ENCODE measurements around the gene AHSP. TPM values are rescaled to one million over a fixed set of nuclear protein-coding genes. Genes with fewer than 3 reads are reported as not detected.
A peak's percentile ranks its signal among the peaks of the same experiment; 100 is the strongest.
"Not testable (repeated sequence)": the region's sequence is repeated elsewhere in the genome, so short reads cannot be mapped to it uniquely, and the experiment has no call there.

The AHSP gene, protein sequence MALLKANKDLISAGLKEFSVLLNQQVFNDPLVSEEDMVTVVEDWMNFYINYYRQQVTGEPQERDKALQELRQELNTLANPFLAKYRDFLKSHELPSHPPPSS
- 1 to 10 TPM in 1 of 3 donors, not detected in 2; 1.8 TPM for polyA plus RNA-seq

GRCh38 chr16:31527734-31528274 lies at the start of gene AHSP:
TSS of gene AHSP (plus strand) at chr16:31527900. CDS start at chr16:31528140, 240 bp downstream.
- H3K9me3 Mint-ChIP-seq, result no peaks in the 10 kb centered on the region

GRCh38 chr16:31478956-31479355 lies 48.7 kb upstream of the AHSP start:
- Mint-ChIP-seq H3K4me1 (peaks cover 14 to 15% of the 10 kb centered on the region in 2 donors), H3K4me3 (peak overlapping the region in 1 of 5 donors; percentile 25), H3K27me3 (ENCODE audit: low read depth in 3 of 3) (peaks cover 3 to 7% (median 4%) of the 10 kb centered on the region in 3 donors), H3K27ac (no peak overlapping the region), H3K9me3 (peaks cover 0 to 2% (median 0%) of the 10 kb centered on the region in 6 donors), H3K36me3 (peaks cover 0 to 3% (median 0%) of the 10 kb centered on the region in 3 donors)
- DNase-seq, result no peak

More at GRCh38 chr16:31527734-31528274, at the start of gene AHSP:
- Mint-ChIP-seq H3K27me3 (ENCODE audit: low read depth in 3 of 3) (peaks cover 4 to 15% (median 12%) of the 10 kb centered on the region in 3 donors), H3K4me1 (peaks cover 0 to 1% of the 10 kb centered on the region in 2 donors), H3K4me3 (no peak within 1 kb of the TSS), H3K36me3 (no peaks in the 10 kb centered on the region), H3K27ac (no peak within 1 kb of the TSS)
- DNase-seq, result no peak

- no peak for DNase-seq
- Mint-ChIP-seq H3K36me3 (peaks cover 0 to 3% (median 0%) of the 10 kb centered on the region in 3 donors), H3K27ac (no peak overlapping the region), H3K27me3 (ENCODE audit: low read depth in 3 of 3) (peaks cover 3 to 9% (median 4%) of the 10 kb centered on the region in 3 donors), H3K9me3 (no peaks in the 10 kb centered on the region), H3K4me3 (no peak overlapping the region), H3K4me1 (peaks cover 14 to 15% of the 10 kb centered on the region in 2 donors)
Observed at GRCh38 chr16:31479751-31480150, 47.9 kb upstream of the AHSP start.

DNA sequence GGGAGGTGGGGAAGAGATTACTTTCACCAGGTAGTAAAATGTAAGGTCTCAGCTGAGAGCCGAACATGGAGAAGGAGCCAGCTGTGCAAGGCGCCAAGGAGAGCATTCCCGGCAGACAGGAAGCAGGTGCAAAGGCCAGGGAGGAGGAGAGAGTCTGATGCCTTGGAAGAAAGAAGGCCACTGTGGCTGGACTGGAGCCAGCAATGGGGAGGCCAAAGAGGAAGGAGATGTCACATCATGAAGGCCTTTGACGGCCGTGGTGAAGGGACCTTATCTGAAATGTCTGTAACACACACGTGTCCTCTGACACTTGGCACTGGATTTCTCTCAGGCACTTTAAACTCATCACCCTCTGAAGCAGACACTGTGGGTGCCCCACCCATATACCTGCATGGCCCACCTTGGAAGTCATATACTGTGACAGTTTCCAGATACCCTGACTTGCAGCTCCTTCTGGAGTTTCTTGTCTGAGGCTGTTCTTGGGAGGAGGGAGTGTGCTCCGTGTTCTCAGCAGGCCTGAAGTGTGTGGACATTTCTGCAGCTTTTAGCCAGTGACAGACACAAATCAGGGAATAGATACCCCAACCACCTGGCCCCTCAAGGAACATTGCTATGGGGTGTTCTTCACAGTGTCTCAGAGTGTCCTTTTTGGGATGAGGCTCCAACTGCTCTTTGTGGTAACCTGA lies 46.7 kb upstream of the AHSP start:
- no peaks in the 10 kb centered on the region for H3K9me3 Mint-ChIP-seq
- H3K27ac Mint-ChIP-seq, result peak overlapping the region in 1 of 6 donors; percentile 3
- H3K27me3 Mint-ChIP-seq (ENCODE audit: low read depth in 3 of 3), result peaks cover 1 to 8% (median 4%) of the 10 kb centered on the region in 3 donors
- H3K4me3 Mint-ChIP-seq, result no peak overlapping the region
- peaks cover 13 to 14% of the 10 kb centered on the region in 2 donors for H3K4me1 Mint-ChIP-seq
- DNase-seq, result no peak
- peaks cover 0 to 3% (median 0%) of the 10 kb centered on the region in 3 donors for H3K36me3 Mint-ChIP-seq

DNA sequence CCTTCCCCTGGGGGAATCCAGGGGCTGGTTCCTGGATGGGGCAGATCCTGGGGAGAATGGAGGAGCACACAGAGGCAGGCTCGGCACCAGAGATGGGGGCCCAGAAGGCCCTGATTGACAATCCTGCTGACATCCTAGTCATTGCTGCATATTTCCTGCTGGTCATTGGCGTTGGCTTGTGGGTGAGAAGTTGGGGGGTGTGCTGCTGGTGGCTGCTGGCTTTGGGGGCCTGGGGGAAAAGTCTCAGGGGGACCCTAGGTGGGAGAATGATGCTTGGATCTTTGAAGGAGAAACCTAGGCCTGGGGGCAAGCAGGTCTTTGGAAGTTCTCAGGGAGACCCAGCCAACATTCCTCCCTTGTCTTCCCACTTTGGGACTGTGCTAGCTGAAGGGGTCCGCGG lies 44.6 kb upstream of the AHSP start, which contains the start of gene SLC5A2:
TSS of gene SLC5A2 (plus strand) at position 43 of the 400 bp plus-strand sequence. CDS start at position 57, 14 bp downstream.
- DNase-seq, result no peak
- Mint-ChIP-seq H3K27ac (peak within 1 kb of the TSS in 1 of 6 donors; percentile 64), H3K9me3 (peaks cover 0 to 2% (median 0%) of the 10 kb centered on the region in 6 donors), H3K27me3 (ENCODE audit: low read depth in 3 of 3) (peaks cover 2 to 8% (median 7%) of the 10 kb centered on the region in 3 donors), H3K4me3 (no peak within 1 kb of the TSS), H3K4me1 (peaks cover 5 to 7% of the 10 kb centered on the region in 2 donors), H3K36me3 (peaks cover 0 to 3% (median 0%) of the 10 kb centered on the region in 3 donors)

DNA sequence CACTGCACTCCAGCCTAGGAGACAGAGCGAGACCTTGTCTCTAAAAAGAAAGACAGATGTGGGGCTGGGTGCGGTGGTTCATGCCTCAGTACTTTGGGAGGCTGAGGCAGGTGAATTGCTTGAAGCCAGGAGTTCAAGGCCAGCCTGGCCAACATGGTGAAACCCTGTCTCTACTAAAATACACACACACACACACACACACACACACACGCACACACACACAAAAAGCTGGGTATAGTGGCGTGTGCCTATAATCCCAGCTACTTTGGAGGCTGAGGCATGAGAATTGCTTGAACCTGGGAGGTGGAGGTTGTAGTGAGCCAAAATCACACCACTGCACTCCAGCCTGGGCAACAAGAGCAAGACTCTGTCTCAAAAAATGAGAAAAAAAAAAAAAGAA lies 43.7 kb upstream of the AHSP start:
- DNase-seq, H3K4me3 Mint-ChIP-seq, H3K4me1 Mint-ChIP-seq: not testable (repeated sequence)

GRCh38 chr16:31484491-31485171 lies 43.1 kb upstream of the AHSP start:
- H3K4me1 Mint-ChIP-seq, result peaks cover 5 to 11% of the 10 kb centered on the region in 2 donors
- peaks cover 0 to 2% (median 0%) of the 10 kb centered on the region in 6 donors for H3K9me3 Mint-ChIP-seq
- no peak overlapping the region for H3K4me3 Mint-ChIP-seq
- H3K27me3 Mint-ChIP-seq (ENCODE audit: low read depth in 3 of 3), result peaks cover 2 to 8% (median 5%) of the 10 kb centered on the region in 3 donors
- no peak for DNase-seq
- peaks cover 0 to 3% (median 0%) of the 10 kb centered on the region in 3 donors for H3K36me3 Mint-ChIP-seq
- H3K27ac Mint-ChIP-seq, result no peak overlapping the region

More for the DNA sequence above, 43.7 kb upstream of the AHSP start:
- H3K27me3 Mint-ChIP-seq (ENCODE audit: low read depth in 3 of 3); H3K27ac Mint-ChIP-seq; H3K9me3 Mint-ChIP-seq; H3K36me3 Mint-ChIP-seq: not testable (repeated sequence)

- Mint-ChIP-seq H3K36me3 (peaks cover 0 to 3% (median under 1%) of the 10 kb centered on the region in 3 donors), H3K27ac (no peak overlapping the region), H3K4me1 (peaks cover 5 to 12% of the 10 kb centered on the region in 2 donors), H3K27me3 (ENCODE audit: low read depth in 3 of 3) (peaks cover 2 to 8% (median 4%) of the 10 kb centered on the region in 3 donors), H3K4me3 (peak overlapping the region in 2 of 5 donors; percentile 50 to 64), H3K9me3 (peaks cover 0 to 2% (median 0%) of the 10 kb centered on the region in 6 donors)
- DNase-seq, result no peak
Observed at GRCh38 chr16:31485571-31485970, 42.1 kb upstream of the AHSP start.

- H3K4me1 Mint-ChIP-seq, result peaks cover 9 to 12% of the 10 kb centered on the region in 2 donors
- peaks cover 4 to 8% (median 4%) of the 10 kb centered on the region in 3 donors for H3K27me3 Mint-ChIP-seq (ENCODE audit: low read depth in 3 of 3)
- DNase-seq, result no peak
- peaks cover 0 to 5% (median 0%) of the 10 kb centered on the region in 3 donors for H3K36me3 Mint-ChIP-seq
- H3K4me3 Mint-ChIP-seq, result peak overlapping the region; percentile 30 to 90 (median 85)
- peaks cover 0 to 2% (median 0%) of the 10 kb centered on the region in 6 donors for H3K9me3 Mint-ChIP-seq
- H3K27ac Mint-ChIP-seq, result no peak overlapping the region
Observed at GRCh38 chr16:31486045-31486444, 41.7 kb upstream of the AHSP start.

GRCh38 chr16:31487071-31487719 lies 40.5 kb upstream of the AHSP start:
- Mint-ChIP-seq H3K27ac (peak overlapping the region in 1 of 6 donors; percentile 10), H3K4me3 (peak overlapping the region; percentile 85 to 90 (median 88)), H3K9me3 (peaks cover 0 to 2% (median 0%) of the 10 kb centered on the region in 6 donors), H3K36me3 (peaks cover 0 to 5% (median 0%) of the 10 kb centered on the region in 3 donors), H3K4me1 (peaks cover 10 to 12% of the 10 kb centered on the region in 2 donors), H3K27me3 (ENCODE audit: low read depth in 3 of 3) (peaks cover 4 to 8% (median 4%) of the 10 kb centered on the region in 3 donors)
- no peak for DNase-seq

DNA sequence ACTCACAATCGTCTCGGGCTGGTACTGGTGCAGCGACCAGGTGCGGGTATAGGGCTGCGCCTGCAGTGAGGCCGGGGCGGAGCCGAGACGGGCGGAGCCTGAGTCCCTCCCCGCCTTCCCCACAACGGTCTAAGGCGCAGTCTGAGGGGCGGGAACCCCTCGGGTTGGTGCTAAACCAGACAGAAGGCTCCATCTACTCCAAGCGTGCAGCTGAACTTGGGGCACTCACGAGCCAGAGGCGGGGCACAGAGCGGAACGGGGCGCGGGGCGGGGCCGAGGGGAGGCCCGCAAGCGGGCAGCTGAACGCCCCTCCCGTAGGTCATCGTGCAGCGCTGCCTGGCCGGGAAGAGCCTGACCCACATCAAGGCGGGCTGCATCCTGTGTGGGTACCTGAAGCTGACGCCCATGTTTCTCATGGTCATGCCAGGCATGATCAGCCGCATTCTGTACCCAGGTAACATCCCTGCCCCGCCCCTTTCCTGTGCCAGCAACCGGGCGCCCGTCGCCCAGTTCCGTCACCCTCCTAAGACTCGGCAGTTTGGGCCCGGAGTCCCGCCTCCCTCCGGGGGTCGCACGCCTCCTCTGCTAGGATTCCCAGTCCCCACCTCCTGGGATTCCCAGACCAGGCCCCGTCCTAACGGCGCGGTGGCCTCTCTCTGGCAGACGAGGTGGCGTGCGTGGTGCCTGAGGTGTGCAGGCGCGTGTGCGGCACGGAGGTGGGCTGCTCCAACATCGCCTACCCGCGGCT lies 39.8 kb upstream of the AHSP start:
- Mint-ChIP-seq H3K27ac (peak overlapping the region in 1 of 6 donors; percentile 10), H3K36me3 (peaks cover 0 to 12% (median 0%) of the 10 kb centered on the region in 3 donors), H3K4me3 (peak overlapping the region; percentile 85 to 90 (median 88)), H3K27me3 (ENCODE audit: low read depth in 3 of 3) (peaks cover 4 to 8% (median 4%) of the 10 kb centered on the region in 3 donors), H3K9me3 (peaks cover 0 to 2% (median 0%) of the 10 kb centered on the region in 6 donors), H3K4me1 (peaks cover 10 to 12% of the 10 kb centered on the region in 2 donors)
- peak; percentile 61 to 66 (median 63) for DNase-seq

All from immature natural killer cell (primary cell).